DMS153 (cell line): ENCODE measurements around the gene KYNU.
"Not testable (repeated sequence)": the region's sequence is repeated elsewhere in the genome, so short reads cannot be mapped to it uniquely, and the experiment has no call there.

ENCODE experiments used
- DNase-seq: peaks from one replicate; lab custom pipeline; 2025; lab: John Stamatoyannopoulos, UW

KYNU gene

GRCh38 chr2:142918624-142919023, 41.2 kb downstream of the KYNU start:
- no peak for DNase-seq

DNA sequence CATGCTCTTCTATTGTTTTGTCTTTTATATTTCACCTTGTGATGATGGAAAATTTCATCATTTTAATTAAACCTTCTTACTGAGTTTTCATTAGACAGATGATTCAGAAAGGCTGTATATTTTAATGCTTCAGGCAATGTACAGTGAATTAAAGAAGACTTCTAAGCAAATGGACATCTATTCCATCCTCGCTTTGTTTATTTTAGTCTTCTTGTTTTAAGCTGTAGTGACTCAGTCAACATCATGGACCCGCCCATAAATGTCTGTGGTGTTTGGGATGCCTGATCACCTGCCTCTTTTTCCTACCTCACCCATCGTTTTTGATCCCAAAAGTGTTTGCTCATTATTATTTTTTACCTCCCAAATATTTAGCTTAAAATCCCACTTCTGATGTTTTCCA, 43.1 kb downstream of the KYNU start:
- DNase-seq, result no peak

DNA sequence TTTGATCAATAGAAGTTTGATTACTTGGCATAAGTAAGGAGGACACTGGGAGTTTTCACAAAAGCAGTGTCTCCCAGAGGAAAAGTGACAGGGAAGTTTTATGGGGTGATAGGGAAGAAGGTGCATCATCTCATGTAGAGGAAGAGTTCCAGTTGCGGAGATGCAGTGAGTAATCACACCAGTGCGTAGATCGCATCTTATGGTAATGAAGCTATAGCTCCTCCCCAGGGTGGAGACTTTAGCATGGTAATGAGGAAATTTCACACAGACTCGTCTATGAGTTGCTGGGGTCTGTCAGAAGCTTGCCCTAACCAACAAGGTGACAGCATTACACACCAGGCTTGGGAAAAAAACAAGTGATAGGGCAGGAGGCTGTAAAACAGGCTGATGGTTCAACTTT, 49.0 kb downstream of the KYNU start:
- no peak for DNase-seq

GRCh38 chr2:142930835-142931398, 53.5 kb downstream of the KYNU start:
- DNase-seq, result no peak

DNA sequence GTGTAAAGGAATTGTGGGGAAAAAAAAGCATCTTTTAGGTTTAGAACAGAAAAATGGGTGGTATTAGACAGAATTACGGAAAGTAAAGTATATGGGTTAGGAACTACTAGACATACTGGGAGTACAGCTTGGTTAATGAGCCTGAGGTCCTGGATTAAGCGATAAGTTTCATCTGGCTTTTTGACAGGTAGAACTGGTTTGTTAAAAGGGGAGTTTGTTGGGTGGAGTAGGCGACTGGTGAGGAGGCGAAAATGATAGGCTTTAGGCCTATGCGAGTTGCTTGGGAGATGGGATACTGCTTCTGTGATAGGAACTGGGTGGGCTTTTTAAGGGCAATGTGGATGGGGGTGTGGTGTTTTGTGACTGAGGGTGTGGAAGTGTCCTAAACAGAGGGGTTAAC, 56.5 kb downstream of the KYNU start:
- DNase-seq, result no peak

- no peak for DNase-seq
These were observed 58.2 kb downstream of the KYNU start for GRCh38 chr2:142935563-142936089.

GRCh38 chr2:142936629-142937028, 59.2 kb downstream of the KYNU start:
- DNase-seq, result no peak

DNA sequence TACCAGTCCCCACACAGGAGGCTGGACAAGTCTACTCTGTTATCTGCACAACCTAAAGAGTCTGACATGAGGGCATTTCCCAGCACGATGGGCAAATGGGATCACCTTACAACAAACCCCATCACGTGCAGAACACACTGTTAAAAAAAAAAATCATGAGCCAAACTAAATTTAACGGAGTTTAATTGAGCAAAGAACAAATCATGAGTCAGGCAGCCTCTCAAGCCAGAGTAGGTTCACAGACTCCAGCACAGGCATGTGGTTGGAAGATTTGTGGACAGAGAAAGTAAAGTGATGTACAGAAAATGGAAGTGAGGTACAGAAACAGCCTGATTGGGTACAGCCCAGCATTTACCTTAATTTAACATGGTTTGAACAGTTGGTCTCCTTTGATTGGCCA, 59.9 kb downstream of the KYNU start:
- DNase-seq, result no peak

DNA sequence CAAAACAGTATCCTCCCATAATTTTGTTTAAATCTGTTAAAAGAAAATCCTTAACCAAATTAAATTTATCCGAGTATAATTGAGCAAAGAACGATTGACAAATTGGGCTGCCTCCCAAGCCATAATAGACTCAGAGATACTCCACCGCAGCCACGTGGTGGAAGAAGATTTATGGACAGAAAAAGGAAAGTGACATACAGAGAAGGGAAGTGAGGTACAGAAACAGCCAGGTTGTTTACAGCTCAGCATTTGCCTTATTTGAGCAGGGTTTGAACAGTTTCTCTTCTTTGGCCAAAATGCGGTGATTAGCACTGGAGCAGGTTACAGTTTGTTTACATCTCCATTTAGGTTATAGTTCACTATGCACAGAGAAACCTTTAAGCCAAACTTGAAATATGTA, 60.8 kb downstream of the KYNU start:
- DNase-seq, result no peak

DNA sequence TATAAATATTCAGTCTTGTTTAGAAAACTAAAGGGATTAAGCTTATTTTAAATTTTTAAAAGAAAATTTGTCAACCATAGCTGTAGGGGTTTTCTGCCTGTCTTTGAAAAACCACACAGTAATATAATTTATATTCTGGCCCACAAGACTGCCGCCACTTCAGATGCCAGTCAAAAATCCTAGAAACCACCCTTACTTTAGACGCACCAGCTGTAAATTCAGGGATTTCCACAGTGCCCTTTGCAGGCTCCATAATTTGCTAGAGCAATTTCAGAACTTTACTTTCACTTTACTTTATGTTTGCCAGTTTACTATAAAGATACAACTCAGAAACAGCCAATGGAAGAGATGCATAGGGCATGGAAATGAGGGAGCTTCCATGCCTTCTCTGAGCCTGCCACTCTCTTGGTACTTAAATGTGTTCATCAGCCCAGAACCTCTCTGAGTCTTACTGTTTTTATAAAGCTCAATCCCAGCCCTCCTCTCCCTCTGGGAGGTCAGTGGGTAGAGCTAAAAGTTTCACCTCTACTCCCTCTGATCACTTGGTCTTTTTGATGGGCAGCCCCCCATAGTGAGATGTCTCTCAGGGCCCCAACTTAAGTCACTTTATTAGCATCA, 63.3 kb downstream of the KYNU start:
- no peak for DNase-seq

GRCh38 chr2:142942690-142943089, 65.2 kb downstream of the KYNU start:
- no peak for DNase-seq

- no peak for DNase-seq
These were observed 66.8 kb downstream of the KYNU start for GRCh38 chr2:142944264-142944663.

DNA sequence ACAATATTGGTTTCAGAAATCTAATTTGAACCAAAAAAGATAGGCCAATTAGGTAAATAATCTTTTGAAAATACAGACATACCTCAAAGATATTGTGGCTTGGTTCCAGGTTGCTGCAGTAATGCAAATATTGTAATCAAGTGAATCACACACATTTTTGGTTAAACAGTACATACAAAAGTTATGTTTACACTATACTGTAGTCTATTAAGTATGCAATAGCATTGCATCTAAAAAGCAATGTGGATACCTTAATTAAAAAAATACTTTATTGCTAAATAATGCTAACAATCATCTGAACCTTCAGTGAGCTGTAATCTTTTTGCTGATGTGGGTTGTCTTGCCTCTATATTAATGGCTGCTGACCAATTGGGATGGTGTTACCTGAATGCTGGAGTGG, 67.3 kb downstream of the KYNU start:
- DNase-seq, result no peak

DNA sequence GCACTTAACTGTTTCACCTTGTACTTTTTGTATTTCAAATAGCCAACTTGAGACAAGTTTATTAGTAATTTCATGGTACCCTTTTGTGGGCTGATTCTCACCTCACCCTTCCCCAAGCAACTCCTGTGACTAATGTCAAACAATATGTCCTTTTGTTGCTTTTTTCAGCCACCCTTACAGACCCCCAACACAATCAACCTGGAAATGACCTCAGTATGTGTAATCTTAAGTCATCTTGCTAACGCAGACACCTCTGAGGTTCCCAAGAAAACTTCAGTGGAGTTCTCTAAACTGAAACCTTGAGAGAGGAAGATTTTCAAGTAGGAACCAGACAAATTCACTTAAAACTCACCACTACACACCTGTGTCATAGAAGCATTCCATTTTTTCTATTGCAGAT, 69.5 kb downstream of the KYNU start:
- no peak for DNase-seq

DNA sequence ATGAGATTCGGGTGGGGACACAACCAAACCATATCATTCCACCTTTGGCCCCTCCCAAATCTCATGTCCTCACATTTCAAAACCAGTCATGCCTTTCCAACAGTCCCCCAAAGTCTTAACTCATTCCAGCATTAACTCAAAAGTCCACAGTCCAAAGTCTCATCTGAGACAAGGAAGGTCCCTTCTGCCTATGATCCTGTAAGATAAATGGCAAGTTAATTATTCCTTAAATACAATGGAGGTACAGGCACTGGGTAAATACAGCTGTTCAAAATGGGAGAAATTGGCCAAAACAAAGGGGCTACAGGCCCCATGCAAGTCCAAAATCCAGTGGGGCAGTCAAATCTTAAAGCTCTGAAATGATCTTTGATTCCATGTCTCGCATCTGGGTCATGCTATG, 71.3 kb downstream of the KYNU start:
- DNase-seq, result not testable (repeated sequence)

- DNase-seq, result not testable (repeated sequence)
These were observed 72.9 kb downstream of the KYNU start for GRCh38 chr2:142950323-142950722.

GRCh38 chr2:142951190-142952007, 73.9 kb downstream of the KYNU start:
- DNase-seq, result no peak

GRCh38 chr2:142952018-142952417, 74.6 kb downstream of the KYNU start:
- DNase-seq, result no peak

DNA sequence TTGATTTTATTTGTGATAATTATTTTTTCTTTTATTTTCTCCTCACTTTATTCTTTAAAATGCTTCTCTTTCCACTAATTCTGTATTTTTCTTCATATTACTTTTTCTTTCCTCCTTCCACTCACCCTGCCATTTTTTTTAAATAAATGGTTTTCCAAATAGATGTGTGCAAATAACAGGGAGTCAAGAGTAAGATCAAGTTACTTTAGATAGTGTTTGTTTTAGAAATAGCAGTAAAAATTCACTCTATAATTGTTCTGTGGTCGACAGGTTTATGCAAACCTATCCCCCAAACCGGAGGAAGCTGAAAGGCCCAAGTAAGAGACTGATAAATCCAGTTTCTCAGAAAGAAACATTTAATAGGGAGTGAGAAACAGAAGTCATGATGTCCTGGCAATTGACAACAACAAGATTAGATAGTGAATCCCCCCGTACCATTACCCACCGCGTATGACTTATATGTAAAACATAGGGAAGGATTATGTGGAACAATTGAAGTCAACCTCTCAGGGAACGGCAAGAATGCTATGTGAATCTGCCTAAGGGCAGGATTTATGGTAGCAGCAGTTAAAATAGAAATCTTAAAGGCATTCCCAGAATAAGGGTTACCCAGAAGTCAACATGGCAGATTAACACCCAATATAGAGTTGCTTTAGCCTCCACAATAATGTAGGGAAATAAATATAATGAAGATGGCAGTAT, 75.5 kb downstream of the KYNU start:
- no peak for DNase-seq

DNA sequence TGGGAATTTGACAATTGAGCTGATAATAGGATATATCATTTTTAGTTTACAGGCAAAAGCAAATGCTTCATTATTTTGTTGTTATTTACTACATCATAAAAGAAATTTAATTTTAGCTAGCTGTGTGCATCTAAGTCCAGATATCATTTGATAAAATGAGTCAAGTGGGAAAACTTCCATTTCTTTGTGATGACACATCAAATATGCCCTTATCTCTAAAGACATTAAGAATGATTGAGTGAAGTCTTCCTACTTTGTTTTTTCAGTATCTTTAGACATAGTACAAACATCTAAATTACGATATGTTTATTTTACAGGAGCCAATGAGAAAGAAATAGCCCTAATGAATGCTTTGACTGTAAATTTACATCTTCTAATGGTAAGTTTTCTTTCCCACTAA, 77.0 kb downstream of the KYNU start:
- DNase-seq, result no peak

DNA sequence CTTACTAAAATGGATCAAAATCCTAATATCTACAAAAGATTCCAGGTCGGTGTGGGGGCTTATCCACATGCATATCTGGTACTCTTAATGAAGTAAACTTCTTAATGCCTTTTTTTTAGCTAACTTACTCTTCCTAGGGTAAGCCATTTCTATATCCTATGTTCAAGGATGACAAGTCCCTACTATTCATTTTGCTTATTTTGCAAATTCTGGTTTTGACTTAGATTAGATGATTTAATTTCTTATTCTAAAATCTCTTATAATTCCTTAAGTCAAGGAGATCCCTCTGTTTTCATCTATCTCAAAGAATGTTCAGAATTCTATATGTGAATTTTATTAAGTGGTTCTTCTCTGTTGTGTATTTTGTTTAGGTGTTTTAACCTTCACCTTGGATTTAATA, 79.7 kb downstream of the KYNU start:
- DNase-seq, result no peak

DNA sequence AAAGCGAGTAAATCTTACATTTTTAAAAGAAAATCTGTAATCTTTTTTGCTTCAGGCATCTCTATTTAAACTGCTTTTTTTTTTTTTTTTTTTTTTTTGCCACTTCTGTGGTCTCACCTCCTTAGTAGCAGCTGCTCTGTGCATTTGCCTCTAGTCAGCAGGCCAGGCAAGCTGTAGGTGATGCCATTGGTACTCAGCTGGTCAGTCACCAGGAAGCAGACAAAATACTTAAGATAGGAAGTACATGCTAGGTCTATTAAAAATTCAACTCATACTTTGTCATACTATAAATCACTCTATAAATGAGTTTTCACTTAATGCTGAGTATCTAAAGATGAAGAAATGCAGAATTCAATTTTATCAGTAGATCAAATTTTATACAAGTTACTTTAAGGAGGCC, 83.7 kb downstream of the KYNU start:
- no peak for DNase-seq

- DNase-seq, result no peak
These were observed 88.0 kb downstream of the KYNU start for GRCh38 chr2:142965443-142965842.
